Panc1 (cell line): ENCODE data around the gene ATAD2B.

Experiments used
- CTCF ChIP-seq: fragments of 450-650 bp; IDR thresholded peaks from 2 replicates; pipeline ENCODE4 v1.5.1; 2017; ENCODE audit warnings: mild to moderate bottlenecking
- POLR2AphosphoS5 ChIP-seq: IDR thresholded peaks from 2 replicates; pipeline ENCODE4 v1.6.1; 2012; ENCODE audit warnings: mild to moderate bottlenecking, low read depth, low read length, moderate library complexity
- REST ChIP-seq, 2 experiments: IDR thresholded peaks; 2 replicates each; pipeline ENCODE4 v1.6.1; 2011 to 2012; ENCODE audit warnings: low read depth in 2 of 2, control low read depth in 1 of 2, low read length in 1 of 2, mild to moderate bottlenecking in 1 of 2, moderate library complexity in 1 of 2; ENCODE audit not compliant: insufficient read depth in 1 of 2
- SIN3A ChIP-seq: IDR thresholded peaks from 2 replicates; pipeline ENCODE4 v1.6.1; 2012; ENCODE audit warnings: low read depth, mild to moderate bottlenecking, low read length, moderate library complexity, borderline replicate concordance; ENCODE audit not compliant: insufficient read depth
- TCF7L2 ChIP-seq: IDR thresholded peaks from 2 replicates; pipeline ENCODE4 v1.6.1; 2011; ENCODE audit warnings: mild to moderate bottlenecking, low read depth, low read length, inconsistent platforms

GRCh38 chr2:23721454-23721826 is 205.5 kb downstream of the ATAD2B start:
- no peak for TF ChIP-seq CTCF
- no peak for TF ChIP-seq POLR2AphosphoS5
- no peak for TF ChIP-seq REST (IDR thresholded peaks at IDR 0.05; ENCODE audit: insufficient read depth in 1 of 2, low read depth in 2 of 2, low read length in 1 of 2)
- TF ChIP-seq SIN3A = no peak
- no peak for TF ChIP-seq TCF7L2
